IPS-NIHi7 (cell line): ENCODE measurements around the gene PLPP3.

Experiments used
- DNase-seq: peaks from one replicate; pipeline ENCODE4 v3.0.0; 2012; ENCODE audit warnings: mixed read lengths; ENCODE audit errors: extremely low spot score

PLPP3 gene

DNA sequence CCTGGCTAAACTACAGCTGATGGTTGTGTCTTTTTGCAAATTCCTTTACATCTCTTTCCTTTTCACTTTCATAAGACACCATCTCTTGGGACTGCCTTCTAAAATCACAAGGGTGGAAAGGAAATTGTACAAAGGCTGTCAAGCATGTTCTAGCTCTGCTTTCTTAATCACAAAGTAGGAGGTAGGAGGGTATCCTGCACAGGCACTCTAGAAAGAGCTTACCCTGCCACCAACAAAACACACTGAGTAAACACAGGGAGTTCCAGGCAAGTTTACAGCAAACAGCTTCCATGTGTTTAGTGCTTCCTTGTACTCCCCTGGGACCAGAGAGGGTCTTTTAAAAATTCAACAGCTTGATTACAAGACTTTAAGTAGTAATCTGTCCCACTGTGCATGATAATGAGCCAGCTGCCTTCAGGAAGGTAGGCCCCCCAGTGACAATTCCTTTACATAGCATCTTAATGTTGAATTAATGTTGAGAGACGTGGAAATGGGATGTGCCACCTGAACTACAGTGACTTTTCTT is 2.4 kb downstream of the PLPP3 start:
- DNase-seq: peak; percentile 22

DNA sequence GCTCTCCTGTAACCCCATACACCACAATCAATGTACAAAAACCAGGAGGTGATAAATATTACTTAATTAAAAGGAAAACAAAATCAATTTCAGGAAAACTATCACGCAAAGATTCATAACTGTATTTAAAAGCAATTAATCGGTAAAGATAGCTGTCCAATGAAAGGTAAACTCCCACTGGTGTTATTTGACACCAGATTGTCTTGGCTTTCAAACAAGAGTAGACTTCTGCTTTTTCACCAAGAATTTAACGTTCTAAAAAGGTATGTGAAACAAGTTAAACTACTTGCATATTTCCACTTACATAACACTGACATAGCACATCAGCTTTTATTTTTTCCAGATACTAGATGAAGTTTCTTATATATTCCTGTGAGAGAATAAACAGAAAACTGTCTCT is 3.5 kb downstream of the PLPP3 start:
- DNase-seq: no peak

DNA sequence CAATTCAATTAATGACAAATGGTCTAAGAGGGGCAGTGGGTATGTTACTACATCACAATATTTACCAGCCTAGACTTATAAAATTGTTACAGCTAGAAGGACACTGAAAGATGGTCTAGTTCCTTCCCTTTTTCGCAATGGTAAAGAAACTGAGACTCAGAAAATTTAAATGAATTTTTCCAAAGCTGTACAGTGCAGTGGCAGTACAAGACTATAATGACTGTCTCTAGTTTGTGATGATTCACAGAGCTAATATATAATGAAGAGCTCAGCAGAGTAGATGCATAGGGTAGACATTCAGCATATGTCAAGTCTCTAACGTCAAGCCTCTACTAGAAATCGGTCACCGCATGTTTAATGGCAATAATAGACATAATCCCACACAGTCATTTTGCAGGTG is 4.6 kb downstream of the PLPP3 start:
- no peak for DNase-seq

DNA sequence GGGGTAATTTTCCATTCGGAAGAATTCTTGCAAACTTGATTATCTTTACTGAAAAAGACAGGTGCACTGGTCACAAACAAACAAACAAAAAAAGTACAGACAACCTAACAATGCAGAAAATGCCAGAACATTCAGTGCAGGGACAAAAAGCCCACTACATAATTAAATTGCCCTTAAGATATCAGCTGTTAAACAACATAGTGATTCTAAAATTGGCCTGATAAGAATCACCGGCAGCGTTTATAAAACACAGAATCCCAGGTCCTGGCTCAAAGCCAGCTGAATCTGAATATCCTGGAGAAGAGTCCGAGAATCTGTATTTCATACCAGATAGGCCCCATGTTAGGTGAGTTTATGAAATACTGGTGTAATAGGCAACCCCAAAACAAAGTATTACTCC is 6.1 kb downstream of the PLPP3 start:
- no peak for DNase-seq

DNA sequence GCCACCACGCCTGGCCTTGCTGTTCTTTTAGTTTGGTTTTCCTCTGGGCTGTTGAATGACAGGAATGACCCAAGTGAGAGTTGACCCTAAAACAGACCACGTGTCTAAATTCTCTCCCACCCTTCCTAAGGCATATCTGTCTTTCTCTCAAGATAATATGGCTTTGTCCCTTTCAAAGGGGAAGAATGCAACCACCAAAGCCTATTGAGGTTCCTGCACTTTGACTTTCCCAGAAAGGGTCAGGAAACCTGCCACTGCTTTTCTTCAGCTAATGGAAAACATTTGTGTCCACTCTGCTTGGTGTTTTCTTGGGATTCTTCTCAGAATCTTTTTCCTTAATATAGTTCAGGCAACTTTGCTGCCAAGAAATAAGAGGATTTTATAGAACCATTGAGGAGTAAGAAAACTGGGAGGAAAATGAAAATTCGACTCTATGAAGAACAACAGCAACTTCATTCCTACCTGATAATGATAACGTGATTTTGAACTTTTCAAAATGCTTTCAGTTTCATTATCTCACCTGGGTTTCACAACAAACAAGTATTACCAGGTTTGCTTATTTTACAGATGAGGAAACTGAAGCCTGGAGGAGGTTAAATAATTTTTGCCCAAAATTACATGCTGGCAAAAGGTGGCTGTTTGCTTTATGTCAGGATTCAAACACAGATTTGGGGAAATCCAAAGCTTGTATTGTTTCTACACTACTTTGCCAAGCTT is 6.9 kb downstream of the PLPP3 start:
- DNase-seq: no peak

DNA sequence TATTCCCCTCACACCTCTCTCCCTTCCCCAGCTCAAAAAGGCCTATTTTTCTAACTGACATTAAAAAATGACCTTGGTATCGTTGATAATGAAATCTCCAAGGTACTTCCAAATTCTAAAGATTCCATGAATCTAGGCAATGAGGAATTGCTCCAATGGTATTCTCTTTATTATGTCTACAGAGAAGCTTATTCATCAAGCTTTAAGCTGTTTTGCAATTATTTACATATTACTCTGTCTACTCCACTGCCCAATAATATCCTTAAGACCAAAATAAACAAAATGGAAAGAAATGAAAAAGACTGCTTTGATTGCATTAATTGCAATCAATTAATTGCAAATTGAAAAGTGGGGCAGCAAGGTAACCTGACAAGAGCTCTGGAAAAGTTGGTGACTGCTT is 7.9 kb downstream of the PLPP3 start:
- no peak for DNase-seq

DNA sequence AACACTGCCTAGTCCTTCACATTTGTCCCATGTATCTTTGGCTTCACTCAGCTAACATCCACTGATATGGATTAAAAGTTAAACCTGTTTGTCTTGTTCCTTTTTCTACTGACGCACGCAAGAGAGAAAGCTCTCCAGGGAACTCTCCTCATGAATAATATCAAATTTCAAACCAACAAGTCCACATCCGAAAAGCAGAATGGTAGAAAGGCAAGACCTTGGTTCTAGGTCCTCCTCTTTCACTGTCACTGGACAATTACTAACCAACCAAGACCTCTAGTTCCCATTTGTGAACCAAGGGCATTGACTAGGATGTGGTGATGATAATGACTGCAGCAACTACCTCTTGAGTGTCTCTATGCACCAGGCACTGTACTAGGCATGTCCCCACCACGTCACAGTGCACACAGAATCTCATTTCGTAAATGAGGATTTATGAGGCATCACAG is 8.4 kb downstream of the PLPP3 start:
- DNase-seq: no peak

DNA sequence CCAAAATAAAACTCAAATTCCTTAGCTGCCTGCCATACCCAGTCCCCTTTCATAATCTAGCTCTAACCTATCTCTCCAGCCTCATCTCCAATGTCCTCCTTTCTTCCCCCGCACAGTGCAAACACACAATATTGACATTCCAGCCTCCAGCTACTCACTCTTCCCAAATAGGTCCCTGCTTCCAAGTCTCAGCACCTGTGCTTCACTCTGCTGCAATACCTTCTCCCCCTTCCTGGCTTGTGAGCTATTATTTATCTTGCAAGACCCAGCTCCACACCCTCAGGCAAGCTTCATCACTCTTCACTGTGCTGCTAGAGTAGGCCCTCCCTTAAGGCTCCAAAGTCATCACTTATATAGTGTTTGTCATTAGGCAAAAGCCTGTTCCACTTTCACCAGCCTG is 9.7 kb downstream of the PLPP3 start:
- DNase-seq: no peak

DNA sequence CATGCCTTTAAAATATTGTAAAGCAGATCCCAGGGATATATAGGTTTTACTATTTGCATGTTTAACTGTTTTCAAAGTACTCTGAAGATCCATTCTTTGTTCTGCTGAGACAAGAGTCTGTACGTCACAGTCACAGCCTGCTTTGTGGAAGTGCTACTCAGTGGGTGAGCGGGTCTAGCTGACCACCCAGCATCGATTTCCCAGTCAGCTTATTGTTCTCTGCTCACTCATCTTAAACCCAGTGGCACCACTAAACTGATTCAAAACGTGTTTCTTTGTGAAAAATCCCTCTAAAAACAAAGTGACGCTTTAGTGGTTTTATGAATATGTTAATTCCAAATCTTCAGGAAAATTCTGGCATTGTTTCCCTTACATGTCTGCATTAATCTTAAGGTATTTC is 12.4 kb downstream of the PLPP3 start:
- DNase-seq: no peak

DNA sequence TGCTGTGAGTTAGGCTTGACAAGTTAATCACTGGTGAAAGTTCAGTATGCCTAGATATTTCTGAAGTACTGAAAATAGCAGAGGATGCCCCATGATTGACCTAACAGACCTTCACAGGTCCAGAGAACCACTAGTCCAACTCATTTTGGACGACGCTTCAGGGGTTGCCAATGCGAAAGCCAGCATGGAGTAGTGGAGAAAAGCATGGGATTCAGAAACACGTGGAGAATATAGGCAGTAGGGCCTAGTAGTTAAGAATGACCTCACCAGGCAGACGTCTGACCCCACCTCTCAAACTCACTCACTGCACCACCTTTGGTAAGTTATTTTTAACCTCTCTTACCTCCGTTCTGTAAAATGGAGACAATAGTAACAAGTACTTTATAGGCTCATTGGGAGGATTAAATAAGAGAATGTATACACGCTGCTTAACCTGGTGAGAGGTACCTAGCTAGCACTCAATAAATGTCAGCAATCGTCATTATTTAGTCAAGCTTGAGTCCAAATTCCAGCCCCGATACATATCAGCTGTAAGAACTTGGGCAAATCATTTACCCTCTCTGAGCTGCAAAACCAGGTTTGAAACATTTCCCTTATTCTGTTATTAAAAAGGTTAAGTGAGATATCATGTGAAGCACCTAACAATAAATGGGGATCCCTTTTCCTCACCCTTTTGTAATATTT is 13.2 kb downstream of the PLPP3 start:
- DNase-seq: no peak

DNA sequence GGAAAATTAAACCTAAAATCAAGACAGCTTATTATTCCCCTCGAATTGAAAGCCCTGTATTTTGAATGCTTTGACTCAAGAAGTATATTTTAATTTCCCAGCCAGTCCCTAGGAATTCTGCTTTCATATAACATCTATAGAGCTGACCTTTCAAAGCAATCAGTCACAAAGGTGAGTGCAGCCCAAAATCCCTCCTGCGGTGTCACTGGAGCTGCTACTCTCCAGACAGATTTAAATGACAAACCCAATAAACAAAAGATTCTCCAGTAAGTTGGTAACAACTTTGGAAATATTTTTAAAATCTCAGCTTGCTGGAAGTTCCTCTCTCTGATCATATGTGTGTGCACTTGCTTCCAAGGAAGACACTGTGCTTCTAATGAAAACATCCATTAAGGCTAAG is 14.7 kb downstream of the PLPP3 start:
- no peak for DNase-seq

DNA sequence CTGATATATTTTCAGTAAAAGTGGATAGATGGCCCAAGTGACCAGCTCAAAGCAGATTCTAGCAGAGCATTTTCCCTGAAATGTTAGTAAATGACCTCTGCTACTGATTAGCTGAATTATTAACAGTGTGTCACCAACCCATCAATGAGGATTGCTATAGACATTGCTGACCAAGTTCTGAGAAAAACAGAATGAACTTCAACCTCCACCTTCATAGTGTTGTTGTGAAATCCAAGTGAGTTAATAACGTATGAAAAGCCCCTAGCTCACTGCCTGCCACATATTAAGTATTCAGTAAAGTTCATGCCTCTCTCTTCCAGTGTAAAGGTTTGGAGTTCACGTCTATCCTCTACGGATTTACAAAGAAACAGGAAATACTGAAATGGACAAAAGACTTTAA is 15.8 kb downstream of the PLPP3 start:
- no peak for DNase-seq

DNA sequence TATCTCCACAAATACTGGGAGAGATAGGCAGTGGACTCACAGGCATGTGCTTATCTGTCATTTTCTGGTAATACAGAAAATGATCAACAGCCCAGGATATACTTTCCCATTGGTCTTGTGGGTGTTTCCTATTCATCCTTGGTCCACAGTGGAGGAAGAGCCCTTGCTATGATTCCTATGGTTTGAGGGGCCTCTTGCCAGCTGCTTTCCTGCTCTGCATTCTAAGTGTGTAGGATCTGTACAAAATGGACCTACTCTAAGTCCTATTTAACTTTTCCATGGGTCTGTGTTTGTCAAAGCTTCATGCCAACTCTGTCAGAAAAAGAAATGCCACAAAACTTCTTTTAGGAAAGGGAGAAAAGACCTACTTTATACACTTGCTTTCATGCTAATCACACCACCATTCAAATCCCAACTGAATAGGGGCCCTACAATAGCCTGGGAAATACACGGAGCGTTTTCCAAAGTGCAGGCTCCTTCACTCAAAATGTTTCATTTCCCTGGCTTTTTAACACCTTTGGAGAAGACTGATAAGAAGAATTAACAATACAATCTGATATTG is 16.4 kb downstream of the PLPP3 start:
- DNase-seq: no peak

DNA sequence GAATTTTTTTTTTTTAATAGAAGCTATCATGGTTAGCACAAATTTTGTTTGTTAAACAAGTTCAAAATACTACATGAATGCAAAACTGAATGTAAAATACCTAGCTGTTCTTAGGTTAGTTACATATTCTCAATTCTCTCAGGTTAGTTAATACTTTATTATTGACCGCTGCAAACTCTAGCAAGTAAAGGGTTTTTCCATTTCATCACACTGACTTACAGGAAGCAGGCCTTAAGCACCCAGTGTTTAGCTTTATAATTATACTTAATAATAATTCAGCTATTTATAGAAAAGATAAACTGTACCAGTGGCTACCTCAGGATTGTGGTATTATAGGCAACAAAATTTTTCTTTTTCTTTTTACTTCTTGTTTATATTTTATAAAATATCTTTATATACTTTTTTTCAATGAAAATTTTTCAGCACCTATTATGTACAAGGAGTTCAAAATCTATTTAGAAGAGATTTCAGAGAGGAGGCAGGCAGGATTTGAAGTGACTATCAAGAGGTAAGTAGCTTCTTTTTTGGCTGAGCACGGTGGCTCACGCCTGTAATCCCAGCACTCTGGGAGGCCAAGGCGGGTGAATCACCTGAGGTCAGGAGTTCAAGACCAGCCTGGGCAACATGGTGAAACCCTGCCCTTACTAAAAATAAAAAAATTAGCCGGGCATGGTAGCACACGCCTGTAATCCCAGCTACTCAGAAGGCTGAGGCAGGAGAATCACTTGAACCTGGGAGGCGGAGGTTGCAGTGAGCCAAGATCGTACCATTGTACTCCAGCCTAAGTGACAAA is 17.9 kb downstream of the PLPP3 start:
- no peak for DNase-seq

DNA sequence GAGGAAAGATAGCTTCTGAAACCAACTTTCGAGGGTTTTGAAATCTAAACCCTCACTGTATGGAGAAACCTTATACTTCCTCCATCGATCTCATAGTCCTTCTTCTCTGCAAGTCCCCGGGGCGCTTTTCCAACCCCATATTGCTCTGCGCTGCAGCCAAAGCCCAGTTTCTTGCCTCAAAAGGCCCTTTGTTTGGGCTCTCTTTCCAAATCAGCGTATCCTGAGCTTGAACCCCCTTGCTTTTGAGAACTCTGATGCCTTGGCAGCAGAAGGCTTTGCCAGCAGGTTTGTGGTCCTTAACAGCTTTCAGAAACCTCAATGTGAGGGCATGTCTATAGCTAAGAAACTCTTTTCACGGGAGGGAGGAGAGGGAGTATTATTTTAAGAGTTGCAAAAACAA is 21.6 kb downstream of the PLPP3 start:
- DNase-seq: no peak

DNA sequence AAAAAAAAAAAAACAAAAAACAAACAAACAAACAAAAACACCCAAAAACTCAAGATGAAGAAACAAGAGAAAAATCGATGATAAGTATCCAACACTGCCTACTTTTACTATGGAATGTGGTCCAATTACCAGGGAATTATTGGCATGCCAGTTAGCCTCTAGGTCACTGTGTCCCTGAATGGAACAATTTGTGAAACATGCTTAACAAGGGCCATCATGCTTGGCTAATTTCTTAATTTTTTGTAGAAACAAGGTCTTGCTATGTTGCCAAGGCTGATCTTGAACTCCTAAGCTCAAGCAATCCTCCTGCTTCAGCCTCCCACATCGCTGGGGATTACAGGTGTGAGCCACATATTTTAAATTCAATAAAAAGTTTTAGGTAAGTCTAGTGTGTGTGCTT is 23.9 kb downstream of the PLPP3 start:
- no peak for DNase-seq

DNA sequence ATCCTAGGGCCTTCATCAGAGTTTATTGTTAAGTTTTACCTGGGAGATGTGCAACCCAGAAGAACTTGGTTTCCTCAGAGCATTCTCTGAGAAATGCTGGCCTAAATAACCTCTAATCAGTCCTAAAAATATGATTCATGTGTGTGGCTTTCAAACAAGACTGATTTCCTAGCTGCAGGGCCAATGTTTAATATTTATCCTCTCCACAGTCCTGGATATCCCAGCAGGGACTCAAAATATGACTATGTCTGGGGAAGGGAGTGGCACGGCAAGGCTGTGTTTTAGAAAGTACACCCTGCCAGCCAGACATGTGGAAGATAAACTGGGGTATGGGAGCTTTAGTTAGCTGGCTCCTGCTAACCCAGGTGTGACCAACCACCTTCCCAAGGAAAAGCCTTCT is 26.3 kb downstream of the PLPP3 start:
- DNase-seq: no peak

DNA sequence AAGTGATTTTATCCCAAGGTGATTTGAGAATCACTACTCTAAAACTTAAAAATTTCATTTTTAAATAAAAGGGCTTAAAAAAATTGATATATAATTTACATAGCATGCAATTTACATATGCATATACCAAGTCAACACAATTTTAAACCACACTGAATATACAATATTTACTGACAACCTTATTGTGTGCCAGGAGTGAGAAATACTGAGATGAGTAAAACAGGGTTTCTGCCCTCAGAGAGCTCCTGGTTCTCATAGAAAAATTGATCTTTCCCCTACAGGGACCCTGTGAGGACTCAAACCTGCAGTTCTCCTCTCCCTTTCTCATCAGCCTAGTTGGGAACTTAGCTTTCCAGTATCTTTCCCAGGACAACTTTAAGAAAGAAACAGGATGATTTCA is 27.0 kb downstream of the PLPP3 start:
- no peak for DNase-seq

DNA sequence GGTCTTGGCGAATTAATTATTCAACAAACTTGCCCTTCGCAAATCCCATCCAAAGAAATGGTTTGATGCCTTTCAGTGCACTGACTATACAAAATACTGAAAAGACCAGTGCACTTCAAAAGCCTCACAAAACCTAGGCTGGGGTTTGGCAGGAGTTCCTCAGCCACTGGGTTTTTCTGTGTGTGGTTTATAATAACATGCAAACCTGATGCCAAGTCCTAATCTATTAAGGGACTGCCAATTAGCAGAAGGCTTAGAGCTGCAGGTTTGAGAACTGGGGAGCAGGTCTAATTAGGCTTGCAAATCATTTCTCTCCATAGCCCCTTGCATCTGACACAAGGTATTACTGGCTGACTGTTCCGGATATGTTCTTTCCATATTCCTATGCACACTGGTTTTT is 27.7 kb downstream of the PLPP3 start:
- DNase-seq: no peak

DNA sequence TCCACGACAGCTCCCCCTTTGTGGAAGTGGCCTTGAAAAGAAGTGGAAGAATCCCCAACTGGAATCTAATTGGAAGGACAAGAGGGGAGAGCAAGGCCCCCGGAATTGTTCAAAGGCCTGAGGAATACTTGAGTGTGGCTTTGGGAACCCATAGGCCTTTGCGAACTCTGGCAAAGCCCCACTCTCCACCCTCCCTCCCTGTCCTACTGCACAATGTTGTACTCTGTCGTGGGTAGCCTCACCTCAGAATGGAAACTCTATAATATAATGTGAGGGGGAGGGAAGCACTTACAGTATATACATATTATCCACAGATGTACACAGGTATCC is 28.5 kb downstream of the PLPP3 start:
- DNase-seq: no peak

DNA sequence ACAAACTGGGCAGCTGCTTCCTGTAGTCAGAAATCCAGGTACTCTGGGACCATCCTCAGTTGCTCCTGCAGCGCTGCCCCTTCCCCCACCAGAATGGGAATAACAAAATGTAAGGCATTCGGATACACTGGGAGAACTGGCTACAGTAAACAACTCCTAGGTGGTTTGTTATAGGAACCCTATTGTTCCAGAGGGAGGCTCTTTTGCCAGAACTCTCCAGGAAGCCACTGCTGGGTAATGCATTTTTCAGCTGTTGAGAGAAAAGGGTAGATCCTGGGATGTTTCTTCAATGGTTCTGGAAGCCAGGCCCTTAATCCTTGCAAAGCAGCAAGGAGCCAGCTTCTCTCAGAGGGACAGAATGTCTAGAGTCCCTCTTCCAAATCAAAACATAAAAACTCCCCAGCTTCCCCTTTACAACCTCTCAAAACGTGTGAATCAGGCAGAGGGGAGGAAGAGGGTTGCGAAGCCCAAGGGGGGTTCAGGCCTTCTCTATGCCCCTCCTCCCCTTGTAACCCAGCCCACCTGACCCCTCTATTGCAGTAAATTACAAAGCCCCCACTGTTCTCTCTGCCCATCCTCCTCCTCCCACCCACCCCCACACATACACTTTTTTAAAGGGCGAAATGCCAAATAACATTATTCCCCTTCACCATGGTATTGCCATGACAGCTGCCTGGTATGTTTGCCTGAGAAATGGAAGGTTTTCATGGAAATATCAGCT is 29.1 kb downstream of the PLPP3 start:
- DNase-seq: peak; percentile 71

DNA sequence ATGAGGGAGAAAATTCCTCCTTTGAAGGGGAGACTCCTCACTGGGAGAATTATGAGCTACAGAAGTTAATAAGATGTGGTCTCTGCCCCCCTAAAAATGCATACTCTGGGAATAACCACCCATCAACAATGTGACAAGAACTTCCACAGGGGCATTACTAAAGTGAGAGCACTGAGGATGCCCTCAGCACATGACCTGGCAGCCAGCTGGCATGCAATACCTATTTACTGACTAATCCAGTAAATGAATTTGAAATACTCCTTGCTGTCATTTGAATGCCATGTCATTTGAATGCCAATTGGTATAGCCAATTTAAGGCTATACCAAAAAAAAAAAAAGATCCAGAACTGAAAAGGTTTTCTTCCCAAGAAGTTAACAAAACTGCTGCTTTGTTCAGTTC is 30.8 kb downstream of the PLPP3 start:
- no peak for DNase-seq
